PC-3 (cell line): ENCODE results near the gene MRPL21. TPM values are rescaled to one million over a fixed set of nuclear protein-coding genes. Genes with fewer than 3 reads are reported as not detected.

Source experiments
- ATAC-seq: fragments of 200-7000 bp; cut with Tn5 transposase; 2 replicates; pipeline ENCODE4 v1.9.1; 2020; ENCODE audit warnings: mild to moderate bottlenecking, moderate library complexity
- BruUV-seq: library from RNA; stranded (reverse); fragments of 400-500 nt; replicated peaks from 2 replicates; lab custom pipeline; 2021; lab: Mats Ljungman, UMichigan
- CTCF ChIA-PET: fragments of 300-600 bp; sonication (Branson Sonifier 250); formaldehyde crosslinking; loops from one replicate; lab custom pipeline; 2022; ENCODE audit warnings: antibody characterized with exemption; lab: Charles Lee
- POLR2A ChIA-PET: fragments of 300-600 bp; sonication (Branson Sonifier 250); formaldehyde crosslinking; loops from one replicate; lab custom pipeline; 2022; ENCODE audit warnings: antibody characterized with exemption; ENCODE audit not compliant: unreplicated experiment; lab: Charles Lee
- DNase-seq: peaks from one replicate; pipeline ENCODE4 v3.0.0-alpha.2; 2015
- H2AFZ ChIP-seq: fragments of 300-600 bp; sonication (generic); 2 replicates; pipeline ENCODE4 v1.6.0; 2016; ENCODE audit warnings: antibody characterized with exemption, low read length
- H3F3A ChIP-seq: fragments of 300-600 bp; sonication (generic); one replicate; pipeline ENCODE4 v1.6.0; 2017; ENCODE audit warnings: antibody characterized with exemption, low read length, control low read depth, mild to moderate bottlenecking; ENCODE audit not compliant: unreplicated experiment
- H3K27ac ChIP-seq: fragments of 300-600 bp; sonication (generic); 2 replicates; pipeline ENCODE4 v1.5.1; 2016; ENCODE audit warnings: mild to moderate bottlenecking, low read length
- H3K27me3 ChIP-seq: fragments of 300-600 bp; sonication (generic); 2 replicates; pipeline ENCODE4 v1.6.1; 2016; ENCODE audit warnings: low read length, mixed read lengths
- H3K36me3 ChIP-seq: fragments of 300-600 bp; sonication (generic); 2 replicates; pipeline ENCODE4 v1.6.1; 2016; ENCODE audit warnings: low read depth, mixed run types, low read length, mixed read lengths
- H3K4me1 ChIP-seq: fragments of 300-600 bp; sonication (generic); 2 replicates; pipeline ENCODE4 v1.5.1; 2016; ENCODE audit warnings: low read length; ENCODE audit not compliant: insufficient read depth
- H3K4me2 ChIP-seq: fragments of 300-600 bp; sonication (generic); 2 replicates; pipeline ENCODE4 v1.6.0; 2016; ENCODE audit warnings: low read length
- H3K4me3 ChIP-seq: fragments of 300-600 bp; sonication (generic); 2 replicates; pipeline ENCODE4 v1.5.1; 2016; ENCODE audit warnings: mild to moderate bottlenecking, low read length, mixed read lengths
- H3K79me2 ChIP-seq: fragments of 300-600 bp; sonication (generic); 2 replicates; pipeline ENCODE4 v1.6.1; 2017; ENCODE audit warnings: low read length, mixed read lengths
- H3K9ac ChIP-seq: fragments of 300-600 bp; sonication (generic); 2 replicates; pipeline ENCODE4 v1.6.0; 2016; ENCODE audit warnings: mild to moderate bottlenecking, low read length
- H3K9me2 ChIP-seq: fragments of 300-600 bp; sonication (generic); replicated peaks from 2 replicates; pipeline ENCODE4 v1.6.1; 2016; ENCODE audit warnings: mixed run types, low read length, mixed read lengths
- H3K9me3 ChIP-seq: fragments of 300-600 bp; sonication (generic); 2 replicates; pipeline ENCODE4 v1.6.1; 2016; ENCODE audit warnings: low read length, mixed read lengths
- H4K20me1 ChIP-seq: fragments of 300-600 bp; sonication (generic); 2 replicates; pipeline ENCODE4 v1.6.1; 2016; ENCODE audit warnings: low read length, mixed read lengths
- EZH2 ChIP-seq: fragments of 300-600 bp; sonication (generic); IDR thresholded peaks from one replicate; pipeline ENCODE4 v1.6.1; 2017; ENCODE audit warnings: antibody characterized with exemption, mild to moderate bottlenecking, low read length; ENCODE audit not compliant: unreplicated experiment
- EZH2phosphoT487 ChIP-seq: fragments of 300-600 bp; sonication (generic); IDR thresholded peaks from 2 replicates; pipeline ENCODE4 v1.6.1; 2018; ENCODE audit warnings: mild to moderate bottlenecking, antibody characterized with exemption, low read length, borderline replicate concordance
- intact Hi-C: fragments of 100-400 bp; cut with micrococcal nuclease; formaldehyde crosslinking; loops from 2 replicates; pipeline ENCODE4 v1.9.0; 2023
- total RNA-seq: library from RNA; depleted of rRNA; stranded (reverse); fragments of >200 nt; gene quantifications from 2 replicates; pipeline ENCODE4 v1.2.3, GENCODE V29; 2014
- TF ChIP-seq, protein P1 (sequence below): fragments of 300-600 bp; sonication (generic); conservative IDR thresholded peaks from 2 replicates; pipeline ENCODE4 v1.5.1; 2017; ENCODE audit warnings: antibody characterized with exemption, low read depth, mild to moderate bottlenecking, low read length

The MRPL21 gene
- total RNA-seq, 1 experiment from 2014 or later: 230 TPM

- no TSS peak for BruUV-seq
- Histone ChIP-seq H3K4me1 (0 out of 2 replicates have a peak, but pooled peaks cover 3% of the 10 kb centered on the region), H3K4me2 (no peak overlapping the region), H3K9me2 (no peaks in the 10 kb centered on the region), H3K36me3 (peaks cover 41% of the 10 kb centered on the region), H3K9me3 (no peaks in the 10 kb centered on the region), H3K4me3 (no peak overlapping the region), H3K27me3 (no peaks in the 10 kb centered on the region), H3K27ac (no peak overlapping the region), H3K9ac (no peak overlapping the region), H3F3A (no peaks in the 10 kb centered on the region), H2AFZ (no peak overlapping the region), H3K79me2 (peaks cover 2% of the 10 kb centered on the region; the same call in 1 of the 2 replicates), H4K20me1 (no peaks in the 10 kb centered on the region)
- DNase-seq (peak; percentile 52), ATAC-seq (peak; percentile 81)
- TF ChIP-seq EZH2phosphoT487: no peak
- TF ChIP-seq, protein P1, sequence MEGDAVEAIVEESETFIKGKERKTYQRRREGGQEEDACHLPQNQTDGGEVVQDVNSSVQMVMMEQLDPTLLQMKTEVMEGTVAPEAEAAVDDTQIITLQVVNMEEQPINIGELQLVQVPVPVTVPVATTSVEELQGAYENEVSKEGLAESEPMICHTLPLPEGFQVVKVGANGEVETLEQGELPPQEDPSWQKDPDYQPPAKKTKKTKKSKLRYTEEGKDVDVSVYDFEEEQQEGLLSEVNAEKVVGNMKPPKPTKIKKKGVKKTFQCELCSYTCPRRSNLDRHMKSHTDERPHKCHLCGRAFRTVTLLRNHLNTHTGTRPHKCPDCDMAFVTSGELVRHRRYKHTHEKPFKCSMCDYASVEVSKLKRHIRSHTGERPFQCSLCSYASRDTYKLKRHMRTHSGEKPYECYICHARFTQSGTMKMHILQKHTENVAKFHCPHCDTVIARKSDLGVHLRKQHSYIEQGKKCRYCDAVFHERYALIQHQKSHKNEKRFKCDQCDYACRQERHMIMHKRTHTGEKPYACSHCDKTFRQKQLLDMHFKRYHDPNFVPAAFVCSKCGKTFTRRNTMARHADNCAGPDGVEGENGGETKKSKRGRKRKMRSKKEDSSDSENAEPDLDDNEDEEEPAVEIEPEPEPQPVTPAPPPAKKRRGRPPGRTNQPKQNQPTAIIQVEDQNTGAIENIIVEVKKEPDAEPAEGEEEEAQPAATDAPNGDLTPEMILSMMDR: no peak
- no peak for TF ChIP-seq EZH2
- intact Hi-C loops: loop anchor here (5.0 kb wide), 1 partner anchor 175 kb away; no protein-coding TSS in a partner anchor
- ChIA-PET CTCF (no interaction called here), POLR2A (no interaction called here)
These were observed 8.6 kb upstream of the MRPL21 start for GRCh38 chr11:68912254-68912653.

GRCh38 chr11:68911731-68912130 lies 8.1 kb upstream of the MRPL21 start:
- ATAC-seq (no peak), DNase-seq (no peak)
- intact Hi-C loops: loop anchor here (5.0 kb wide), 1 partner anchor 176 kb away; no protein-coding TSS in a partner anchor
- Histone ChIP-seq H3K79me2 (peaks cover 8% of the 10 kb centered on the region), H3F3A (no peaks in the 10 kb centered on the region), H3K4me3 (no peak overlapping the region), H3K9ac (no peak overlapping the region), H3K9me2 (no peaks in the 10 kb centered on the region), H3K4me2 (no peak overlapping the region), H3K4me1 (0 out of 2 replicates have a peak, but pooled peaks cover 3% of the 10 kb centered on the region), H3K9me3 (no peaks in the 10 kb centered on the region), H3K36me3 (peaks cover 41% of the 10 kb centered on the region), H3K27me3 (no peaks in the 10 kb centered on the region), H4K20me1 (no peaks in the 10 kb centered on the region), H3K27ac (no peak overlapping the region), H2AFZ (no peak overlapping the region)
- POLR2A ChIA-PET: no interaction called here
- CTCF ChIA-PET: no interaction called here
- TF ChIP-seq EZH2phosphoT487 (no peak), EZH2 (no peak)
- TF ChIP-seq, protein P1: no peak
- no TSS peak for BruUV-seq

DNA sequence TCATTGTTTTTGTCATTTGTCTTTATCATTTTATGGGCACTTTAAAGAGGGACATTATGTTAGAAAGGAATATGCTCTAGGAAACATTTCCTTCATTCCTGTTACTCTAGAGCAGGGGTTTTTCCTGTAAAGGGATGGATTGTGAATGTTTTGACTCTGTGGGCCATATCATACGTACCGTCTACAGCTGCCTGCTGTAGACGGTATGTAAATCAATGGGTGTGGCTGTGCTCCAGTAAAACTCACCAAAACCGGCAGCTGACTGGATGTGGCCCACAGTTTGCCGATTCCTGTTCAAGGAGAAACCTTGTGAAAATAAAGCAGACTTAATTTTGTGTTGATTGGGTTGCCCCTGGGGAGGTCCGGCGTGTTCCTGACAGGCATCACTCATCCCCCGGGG lies 7.3 kb upstream of the MRPL21 start:
- no peaks in the 10 kb centered on the region for H4K20me1 ChIP-seq
- no peaks in the 10 kb centered on the region for H3K9me2 ChIP-seq
- no peak overlapping the region for H3K4me2 ChIP-seq
- no peaks in the 10 kb centered on the region for H3K9me3 ChIP-seq
- no peak overlapping the region for H3K9ac ChIP-seq
- H3F3A ChIP-seq: no peaks in the 10 kb centered on the region
- peaks cover 6% of the 10 kb centered on the region for H3K4me1 ChIP-seq
- intact Hi-C loops: loop anchor here (5.0 kb wide), 1 partner anchor 176 kb away; no protein-coding TSS in a partner anchor
- H3K79me2 ChIP-seq: peaks cover 12% of the 10 kb centered on the region
- H3K4me3 ChIP-seq: no peak overlapping the region
- no TSS peak for BruUV-seq
- TF ChIP-seq, protein P1: no peak
- TF ChIP-seq EZH2phosphoT487: no peak
- no peak for TF ChIP-seq EZH2
- H3K36me3 ChIP-seq: peaks cover 44% of the 10 kb centered on the region
- ChIA-PET POLR2A (no interaction called here), CTCF (no interaction called here)
- H3K27me3 ChIP-seq: no peaks in the 10 kb centered on the region
- H3K27ac ChIP-seq: no peak overlapping the region
- no peak for DNase-seq
- no peak for ATAC-seq
- H2AFZ ChIP-seq: no peak overlapping the region
